CD4-positive, alpha-beta T cell treated with Interleukin-4 for 1 hour (primary cell): ENCODE results near the gene NPLOC4.

Experiments used
- DNase-seq, 2 donors: peaks; one replicate each; pipeline ENCODE4 v3.0.0-alpha.2; 2020 to 2022

NPLOC4 gene

GRCh38 chr17:81544281-81544974 lies 92.5 kb downstream of the NPLOC4 start:
- no peak for DNase-seq

GRCh38 chr17:81543756-81544155 lies 93.2 kb downstream of the NPLOC4 start:
- no peak for DNase-seq

GRCh38 chr17:81543339-81543675 lies 93.6 kb downstream of the NPLOC4 start:
- no peak for DNase-seq

- DNase-seq = no peak
Observed at GRCh38 chr17:81542431-81543338, 94.2 kb downstream of the NPLOC4 start.

GRCh38 chr17:81541123-81541522 lies 95.8 kb downstream of the NPLOC4 start:
- no peak for DNase-seq

- no peak for DNase-seq
Observed at GRCh38 chr17:81540676-81541027, 96.3 kb downstream of the NPLOC4 start.

GRCh38 chr17:81539961-81540675 lies 96.8 kb downstream of the NPLOC4 start:
- no peak for DNase-seq

- DNase-seq = no peak
Observed at GRCh38 chr17:81539571-81539900, 97.4 kb downstream of the NPLOC4 start.

GRCh38 chr17:81538651-81539570 lies 98.0 kb downstream of the NPLOC4 start:
- no peak for DNase-seq

- no peak for DNase-seq
Observed at GRCh38 chr17:81537856-81538555, 98.9 kb downstream of the NPLOC4 start.

GRCh38 chr17:81537343-81537855 lies 99.5 kb downstream of the NPLOC4 start:
- peak; percentile 36 to 60 for DNase-seq

GRCh38 chr17:81536299-81537290 lies 100.3 kb downstream of the NPLOC4 start:
- no peak for DNase-seq

GRCh38 chr17:81535480-81536298 lies 101.2 kb downstream of the NPLOC4 start:
- DNase-seq = no peak

- DNase-seq = no peak
Observed at GRCh38 chr17:81535007-81535328, 101.9 kb downstream of the NPLOC4 start.

GRCh38 chr17:81534157-81535006 lies 102.5 kb downstream of the NPLOC4 start:
- no peak for DNase-seq

GRCh38 chr17:81533339-81534141 lies 103.4 kb downstream of the NPLOC4 start:
- DNase-seq = no peak

GRCh38 chr17:81532490-81533287 lies 104.2 kb downstream of the NPLOC4 start:
- no peak for DNase-seq
